DND-41 (cell line): ENCODE measurements around the gene BAD.

ENCODE experiments used
- CTCF ChIP-seq: IDR thresholded peaks from 2 replicates; pipeline ENCODE4 v1.5.1; 2012; ENCODE audit warnings: borderline replicate concordance, low read length, moderate library complexity, mild to moderate bottlenecking; ENCODE audit not compliant: poor library complexity, severe bottlenecking; ENCODE audit errors: extremely low read depth
- EZH2 ChIP-seq: IDR thresholded peaks from 3 replicates; pipeline ENCODE4 v1.6.1; 2012; ENCODE audit warnings: borderline replicate concordance, low read depth, mild to moderate bottlenecking, moderate library complexity, low read length, inconsistent platforms; ENCODE audit not compliant: severe bottlenecking

GRCh38 chr11:64251753-64252002 lies 32.8 kb downstream of the BAD start:
- TF ChIP-seq CTCF, result no peak
- TF ChIP-seq EZH2, result no peak
